ENCODE data around the gene C16orf89.

C16orf89 gene

GRCh38 chr16:5071681-5072333, 6.1 kb upstream of the C16orf89 start, which contains the start of gene ALG1:
Gene ALG1, plus strand, starts transcription at chr16:5071843. Its CDS starts 7 bp downstream, at chr16:5071850.
- peak; percentile 92 for DNase-seq (ENCODE audit: extremely low read depth, insufficient read length)

DNA sequence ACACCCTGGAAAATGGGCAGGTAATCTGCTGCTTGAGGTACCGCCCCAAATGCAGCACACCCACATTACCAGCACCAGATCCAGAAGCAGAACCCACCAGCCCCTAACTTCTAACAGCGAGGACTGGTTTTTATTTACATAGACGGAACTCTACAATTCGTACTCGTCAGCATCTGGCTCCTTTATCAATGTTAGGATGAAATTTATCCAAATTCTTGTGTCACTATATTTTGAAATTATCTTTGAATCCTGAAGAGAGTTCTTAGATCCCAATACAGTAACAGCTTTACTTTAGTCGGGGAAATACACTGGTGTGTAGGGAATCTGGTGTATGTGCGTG, 5.6 kb upstream of the C16orf89 start:
- H3K36me3 ChIP-seq (ENCODE audit: control insufficient read depth, insufficient read depth, low read length) = peaks cover 11% of the 10 kb centered on the region
- peak overlapping the region; percentile 82 for H3K4me3 ChIP-seq (replicated peaks; ENCODE audit: low read depth, low read length)
- TF ChIP-seq, protein P1, sequence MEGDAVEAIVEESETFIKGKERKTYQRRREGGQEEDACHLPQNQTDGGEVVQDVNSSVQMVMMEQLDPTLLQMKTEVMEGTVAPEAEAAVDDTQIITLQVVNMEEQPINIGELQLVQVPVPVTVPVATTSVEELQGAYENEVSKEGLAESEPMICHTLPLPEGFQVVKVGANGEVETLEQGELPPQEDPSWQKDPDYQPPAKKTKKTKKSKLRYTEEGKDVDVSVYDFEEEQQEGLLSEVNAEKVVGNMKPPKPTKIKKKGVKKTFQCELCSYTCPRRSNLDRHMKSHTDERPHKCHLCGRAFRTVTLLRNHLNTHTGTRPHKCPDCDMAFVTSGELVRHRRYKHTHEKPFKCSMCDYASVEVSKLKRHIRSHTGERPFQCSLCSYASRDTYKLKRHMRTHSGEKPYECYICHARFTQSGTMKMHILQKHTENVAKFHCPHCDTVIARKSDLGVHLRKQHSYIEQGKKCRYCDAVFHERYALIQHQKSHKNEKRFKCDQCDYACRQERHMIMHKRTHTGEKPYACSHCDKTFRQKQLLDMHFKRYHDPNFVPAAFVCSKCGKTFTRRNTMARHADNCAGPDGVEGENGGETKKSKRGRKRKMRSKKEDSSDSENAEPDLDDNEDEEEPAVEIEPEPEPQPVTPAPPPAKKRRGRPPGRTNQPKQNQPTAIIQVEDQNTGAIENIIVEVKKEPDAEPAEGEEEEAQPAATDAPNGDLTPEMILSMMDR (IDR thresholded peaks at IDR 0.05; ENCODE audit: insufficient read depth, low read length, poor library complexity, severe bottlenecking) = no peak
- no peak for DNase-seq (ENCODE audit: extremely low read depth, insufficient read length)
- H3K27me3 ChIP-seq (replicated peaks; ENCODE audit: control insufficient read depth, insufficient read depth, low read length) = no peaks in the 10 kb centered on the region

More at GRCh38 chr16:5071681-5072333, 6.1 kb upstream of the C16orf89 start, which contains the start of gene ALG1:
- H3K4me3 ChIP-seq (replicated peaks; ENCODE audit: low read depth, low read length) = peak within 1 kb of the TSS; percentile 82
- H3K36me3 ChIP-seq (ENCODE audit: control insufficient read depth, insufficient read depth, low read length) = peaks cover 13% of the 10 kb centered on the region
- no peaks in the 10 kb centered on the region for H3K27me3 ChIP-seq (replicated peaks; ENCODE audit: control insufficient read depth, insufficient read depth, low read length)
- TF ChIP-seq, protein P1 (IDR thresholded peaks at IDR 0.05; ENCODE audit: insufficient read depth, low read length, poor library complexity, severe bottlenecking) = no peak

- H3K4me3 ChIP-seq (replicated peaks; ENCODE audit: low read depth, low read length) = no peak overlapping the region
- no peak for DNase-seq (ENCODE audit: extremely low read depth, insufficient read length)
- H3K27me3 ChIP-seq (replicated peaks; ENCODE audit: control insufficient read depth, insufficient read depth, low read length) = no peaks in the 10 kb centered on the region
- TF ChIP-seq, protein P1 (IDR thresholded peaks at IDR 0.05; ENCODE audit: insufficient read depth, low read length, poor library complexity, severe bottlenecking) = no peak
- H3K36me3 ChIP-seq (ENCODE audit: control insufficient read depth, insufficient read depth, low read length) = peaks cover 4% of the 10 kb centered on the region
These were observed 4.9 kb upstream of the C16orf89 start for GRCh38 chr16:5070431-5071186.

- DNase-seq (ENCODE audit: extremely low read depth, insufficient read length) = no peak
- TF ChIP-seq, protein P1 (IDR thresholded peaks at IDR 0.05; ENCODE audit: insufficient read depth, low read length, poor library complexity, severe bottlenecking) = no peak
- H3K36me3 ChIP-seq (ENCODE audit: control insufficient read depth, insufficient read depth, low read length) = no peaks in the 10 kb centered on the region
- no peak overlapping the region for H3K4me3 ChIP-seq (replicated peaks; ENCODE audit: low read depth, low read length)
- H3K27me3 ChIP-seq (replicated peaks; ENCODE audit: control insufficient read depth, insufficient read depth, low read length) = no peaks in the 10 kb centered on the region
These were observed 4.1 kb upstream of the C16orf89 start for GRCh38 chr16:5069854-5070253.

DNA sequence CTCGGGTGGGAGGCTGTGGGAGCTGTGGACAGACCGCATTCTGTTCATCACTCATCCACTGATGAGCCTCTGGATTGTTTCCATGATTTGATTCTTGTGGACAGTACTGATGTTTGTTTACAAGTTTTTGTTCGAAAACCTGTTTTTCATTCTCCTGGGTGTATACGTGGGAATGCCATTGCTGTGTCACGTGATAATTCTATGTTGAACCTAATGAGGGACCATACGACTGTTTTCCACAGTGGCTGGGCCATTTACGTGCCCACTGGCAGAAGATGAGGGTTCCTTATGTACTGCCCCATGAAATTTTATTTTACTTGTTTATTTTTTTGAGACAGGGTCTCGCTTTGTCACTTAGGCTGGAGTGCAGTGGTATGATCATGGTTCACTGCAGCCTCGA, 3.3 kb upstream of the C16orf89 start:
- H3K27me3 ChIP-seq (replicated peaks; ENCODE audit: control insufficient read depth, insufficient read depth, low read length) = no peaks in the 10 kb centered on the region
- H3K4me3 ChIP-seq (replicated peaks; ENCODE audit: low read depth, low read length) = no peak overlapping the region
- DNase-seq (ENCODE audit: extremely low read depth, insufficient read length) = no peak
- TF ChIP-seq, protein P1 (IDR thresholded peaks at IDR 0.05; ENCODE audit: insufficient read depth, low read length, poor library complexity, severe bottlenecking) = no peak
- H3K36me3 ChIP-seq (ENCODE audit: control insufficient read depth, insufficient read depth, low read length) = no peaks in the 10 kb centered on the region
